ENCODE data around the gene TINAGL1.

TINAGL1 gene

GRCh38 chr1:31620631-31621497 is 44.5 kb downstream of the TINAGL1 start:
- Histone ChIP-seq H3K27me3 (replicated peaks) (peaks cover 3% of the 10 kb centered on the region), H3K4me3 (ENCODE audit: low read depth, low read length) (no peak overlapping the region), H3K36me3 (replicated peaks) (no peaks in the 10 kb centered on the region), H3K27ac (no peak overlapping the region)
- DNase-seq = no peak
- no peak for TF ChIP-seq CTCF (IDR thresholded peaks at IDR 0.05; ENCODE audit: low read depth, low read length, missing control alignments)
- in situ Hi-C loops (cut with HindIII; ENCODE audit: low pct_ligation_motif_present, low sequenced_read_pairs) = no loop called here

- in situ Hi-C loops (cut with HindIII; ENCODE audit: low pct_ligation_motif_present, low sequenced_read_pairs) = no loop called here
- no peak overlapping the region for H3K27ac ChIP-seq
These were observed 45.1 kb downstream of the TINAGL1 start for GRCh38 chr1:31621498-31621820.

GRCh38 chr1:31621847-31622730 is 45.8 kb downstream of the TINAGL1 start:
- no peak for DNase-seq
- no peaks in the 10 kb centered on the region for H3K36me3 ChIP-seq (replicated peaks)
- in situ Hi-C loops (cut with HindIII; ENCODE audit: low pct_ligation_motif_present, low sequenced_read_pairs) = no loop called here

More at GRCh38 chr1:31621498-31621820, 45.1 kb downstream of the TINAGL1 start:
- no peak for DNase-seq
- Histone ChIP-seq H3K27me3 (replicated peaks) (peaks cover 3% of the 10 kb centered on the region), H3K36me3 (replicated peaks) (no peaks in the 10 kb centered on the region), H3K4me3 (ENCODE audit: low read depth, low read length) (no peak overlapping the region)
- no peak for TF ChIP-seq CTCF (IDR thresholded peaks at IDR 0.05; ENCODE audit: low read depth, low read length, missing control alignments)

GRCh38 chr1:31623365-31623764 is 47.0 kb downstream of the TINAGL1 start:
- TF ChIP-seq CTCF (IDR thresholded peaks at IDR 0.05; ENCODE audit: low read depth, low read length, missing control alignments) = no peak

More at GRCh38 chr1:31621847-31622730, 45.8 kb downstream of the TINAGL1 start:
- Histone ChIP-seq H3K4me3 (ENCODE audit: low read depth, low read length) (no peak overlapping the region), H3K27me3 (replicated peaks) (peaks cover 2% of the 10 kb centered on the region), H3K27ac (no peak overlapping the region)
- TF ChIP-seq CTCF (IDR thresholded peaks at IDR 0.05; ENCODE audit: low read depth, low read length, missing control alignments) = no peak

GRCh38 chr1:31624309-31624708 is 48.0 kb downstream of the TINAGL1 start:
- in situ Hi-C loops (cut with HindIII; ENCODE audit: low pct_ligation_motif_present, low sequenced_read_pairs) = no loop called here
- no peak overlapping the region for H3K4me3 ChIP-seq (ENCODE audit: low read depth, low read length)
- no peaks in the 10 kb centered on the region for H3K27me3 ChIP-seq (replicated peaks)
- peaks cover 13% of the 10 kb centered on the region for H3K36me3 ChIP-seq (replicated peaks)
- no peak for DNase-seq
- TF ChIP-seq CTCF (IDR thresholded peaks at IDR 0.05; ENCODE audit: low read depth, low read length, missing control alignments) = no peak
- H3K27ac ChIP-seq = no peak overlapping the region

More at GRCh38 chr1:31623365-31623764, 47.0 kb downstream of the TINAGL1 start:
- Histone ChIP-seq H3K36me3 (replicated peaks) (peaks cover 4% of the 10 kb centered on the region), H3K4me3 (ENCODE audit: low read depth, low read length) (no peak overlapping the region), H3K27ac (no peak overlapping the region), H3K27me3 (replicated peaks) (no peaks in the 10 kb centered on the region)
- in situ Hi-C loops (cut with HindIII; ENCODE audit: low pct_ligation_motif_present, low sequenced_read_pairs) = no loop called here
- no peak for DNase-seq

All from brain microvascular endothelial cell (primary cell).